Ishikawa (cell line): ENCODE measurements around the gene RSPO3.
A peak's percentile ranks its signal among the peaks of the same experiment; 100 is the strongest.

ENCODE experiments used
- CEBPB ChIP-seq: IDR thresholded peaks from 2 replicates; pipeline ENCODE4 v1.6.1; 2012
- CREB1 ChIP-seq: IDR thresholded peaks from 2 replicates; pipeline ENCODE4 v1.6.1; 2012; ENCODE audit warnings: low read depth
- EGR1 ChIP-seq: IDR thresholded peaks from 2 replicates; pipeline ENCODE4 v1.6.1; 2012
- EP300 ChIP-seq: IDR thresholded peaks from 2 replicates; pipeline ENCODE4 v1.6.1; 2012; ENCODE audit warnings: borderline replicate concordance
- FOXM1 ChIP-seq: IDR thresholded peaks from 2 replicates; pipeline ENCODE4 v1.6.1; 2012; ENCODE audit warnings: low read depth, borderline replicate concordance
- MAX ChIP-seq: IDR thresholded peaks from 2 replicates; pipeline ENCODE4 v1.6.1; 2012
- NFIC ChIP-seq: IDR thresholded peaks from 2 replicates; pipeline ENCODE4 v1.6.1; 2012
- RAD21 ChIP-seq: IDR thresholded peaks from 2 replicates; pipeline ENCODE4 v1.6.1; 2012; ENCODE audit warnings: low read depth
- REST ChIP-seq: IDR thresholded peaks from 2 replicates; pipeline ENCODE4 v1.6.1; 2012; ENCODE audit warnings: low read depth, mild to moderate bottlenecking
- TAF1 ChIP-seq: IDR thresholded peaks from 2 replicates; pipeline ENCODE4 v1.6.1; 2012; ENCODE audit warnings: low read depth, mild to moderate bottlenecking
- TCF12 ChIP-seq: IDR thresholded peaks from 2 replicates; pipeline ENCODE4 v1.6.1; 2012; ENCODE audit warnings: low read depth
- TEAD4 ChIP-seq: IDR thresholded peaks from 2 replicates; pipeline ENCODE4 v1.6.1; 2012
- USF1 ChIP-seq: IDR thresholded peaks from 2 replicates; pipeline ENCODE4 v1.6.1; 2012
- YY1 ChIP-seq: IDR thresholded peaks from 2 replicates; pipeline ENCODE4 v1.6.1; 2012; ENCODE audit warnings: low read depth
- ZBTB7A ChIP-seq: IDR thresholded peaks from 2 replicates; pipeline ENCODE4 v1.6.1; 2012; ENCODE audit warnings: low read depth

RSPO3 gene

GRCh38 chr6:127090051-127090450, 28.4 kb upstream of the RSPO3 start:
- TF ChIP-seq CEBPB, result no peak
- no peak for TF ChIP-seq NFIC
- TF ChIP-seq TCF12, result no peak
- TF ChIP-seq CREB1, result no peak
- TF ChIP-seq EGR1, result no peak
- no peak for TF ChIP-seq RAD21
- TF ChIP-seq YY1, result no peak
- TF ChIP-seq TEAD4, result no peak
- no peak for TF ChIP-seq USF1

GRCh38 chr6:127092466-127092865, 26.0 kb upstream of the RSPO3 start:
- no peak for TF ChIP-seq MAX
- TF ChIP-seq ZBTB7A, result no peak
- no peak for TF ChIP-seq TEAD4
- no peak for TF ChIP-seq YY1
- no peak for TF ChIP-seq TCF12
- no peak for TF ChIP-seq FOXM1
- no peak for TF ChIP-seq TAF1
- no peak for TF ChIP-seq RAD21
- TF ChIP-seq CEBPB, result no peak
- TF ChIP-seq USF1, result no peak

- no peak for TF ChIP-seq CREB1
- TF ChIP-seq FOXM1, result no peak
- TF ChIP-seq CEBPB, result no peak
- no peak for TF ChIP-seq MAX
- TF ChIP-seq RAD21, result no peak
- no peak for TF ChIP-seq REST
- no peak for TF ChIP-seq ZBTB7A
- no peak for TF ChIP-seq YY1
- no peak for TF ChIP-seq TCF12
- TF ChIP-seq EGR1, result no peak
- no peak for TF ChIP-seq NFIC
- no peak for TF ChIP-seq TEAD4
- TF ChIP-seq EP300, result no peak
- TF ChIP-seq USF1, result no peak
- TF ChIP-seq TAF1, result no peak
Measured at GRCh38 chr6:127094791-127095190, 23.7 kb upstream of the RSPO3 start.

- no peak for TF ChIP-seq TEAD4
- no peak for TF ChIP-seq USF1
- TF ChIP-seq MAX, result no peak
- no peak for TF ChIP-seq TAF1
- no peak for TF ChIP-seq EP300
- no peak for TF ChIP-seq YY1
- TF ChIP-seq TCF12, result no peak
- no peak for TF ChIP-seq RAD21
- no peak for TF ChIP-seq ZBTB7A
- TF ChIP-seq NFIC, result no peak
- no peak for TF ChIP-seq FOXM1
- TF ChIP-seq REST, result no peak
- no peak for TF ChIP-seq CREB1
- no peak for TF ChIP-seq CEBPB
Measured at GRCh38 chr6:127096167-127096566, 22.3 kb upstream of the RSPO3 start.

GRCh38 chr6:127100510-127101140, 17.8 kb upstream of the RSPO3 start:
- TF ChIP-seq USF1 (no peak), TAF1 (no peak), RAD21 (peak; percentile 39), MAX (no peak), CREB1 (no peak)
